Measurements from ENCODE around the gene PSMA6. TPM values are rescaled to one million over a fixed set of nuclear protein-coding genes. Genes with fewer than 3 reads are reported as not detected.

The PSMA6 gene
- total and polyA plus RNA-seq, 2 of the 8 experiments (the other 6 are each of a cell fraction or from before 2014, with no cell fraction given), result 180 to 238 TPM

GRCh38 chr14:35320472-35320871 lies 28.3 kb downstream of the PSMA6 start:
- Histone ChIP-seq H2BK5ac (ENCODE audit: low read depth, low read length) (no peak overlapping the region), H3K9me3 (ENCODE audit: insufficient read depth in 2 of 2, low read depth in 1 of 2, low read length in 1 of 2) (no peaks in the 10 kb centered on the region), H3K4me2 (ENCODE audit: insufficient read depth in 1 of 2, low read depth in 2 of 2, low read length in 2 of 2) (no peak overlapping the region), H4K8ac (ENCODE audit: extremely low read depth, insufficient read depth, low read length) (no peak overlapping the region), H3K79me2 (ENCODE audit: control insufficient read depth in 1 of 2, insufficient read depth in 2 of 2, low read length in 2 of 2) (no peaks in the 10 kb centered on the region), H3K23ac (ENCODE audit: insufficient read length) (no peak overlapping the region), H3K18ac (ENCODE audit: extremely low read depth, low read length) (no peak overlapping the region), H3K9ac (replicated peaks in 1 of 4; ENCODE audit: extremely low read depth in 1 of 4, low read depth in 3 of 4, low read length in 3 of 4) (no peak overlapping the region), H3K27me3 (replicated peaks in 1 of 4; ENCODE audit: control insufficient read depth in 3 of 4, extremely low read depth in 1 of 4, insufficient read depth in 3 of 4, low read length in 3 of 4) (no peaks in the 10 kb centered on the region), H4K91ac (replicated peaks; ENCODE audit: insufficient read length, low read length) (no peak overlapping the region), H3K36me3 (ENCODE audit: control insufficient read depth in 2 of 4, insufficient read depth in 4 of 4, low read length in 3 of 4) (peaks cover 0 to 17% (median 6%) of the 10 kb centered on the region in 4 experiments; a peak in 3 of 8 replicates), H2BK12ac (ENCODE audit: low read depth, low read length) (no peak overlapping the region), H2BK120ac (replicated peaks; ENCODE audit: low read depth, low read length) (no peak overlapping the region), H3K4me3 (ENCODE audit: extremely low read depth in 1 of 4, insufficient read depth in 2 of 4, low read depth in 3 of 4, low read length in 4 of 4) (no peak overlapping the region), H4K5ac (ENCODE audit: insufficient read length, low read depth, low read length) (no peak overlapping the region), H3K4ac (replicated peaks; ENCODE audit: insufficient read length, low read depth, low read length) (no peak overlapping the region), H3K56ac (replicated peaks; ENCODE audit: insufficient read length, low read depth, low read length) (no peak overlapping the region), H3K23me2 (ENCODE audit: low read depth, low read length) (no peaks in the 10 kb centered on the region), H2AFZ (ENCODE audit: low read length) (no peak overlapping the region), H3K14ac (ENCODE audit: insufficient read length) (no peak overlapping the region), H2BK15ac (ENCODE audit: low read length) (no peak overlapping the region), H4K20me1 (replicated peaks in 1 of 2; ENCODE audit: control insufficient read depth in 1 of 2, insufficient read depth in 2 of 2, low read length in 2 of 2) (no peaks in the 10 kb centered on the region), H3K27ac (ENCODE audit: low read depth, low read length) (no peak overlapping the region), H2BK20ac (ENCODE audit: low read length) (no peak overlapping the region), H3K4me1 (replicated peaks in 1 of 4; ENCODE audit: control insufficient read depth in 3 of 4, insufficient read depth in 4 of 4, low read length in 3 of 4) (no peaks in the 10 kb centered on the region), H3K79me1 (ENCODE audit: low read depth, low read length) (no peaks in the 10 kb centered on the region), H2AK5ac (ENCODE audit: low read depth, low read length) (no peak overlapping the region)
- ChIA-PET CTCF (ENCODE audit: partially characterized antibody) (interaction anchor here (0.6 to 1.8 kb wide), 7 partner anchors 10 to 179 kb away, joined by 3 to 6 read pairs (median 4); no protein-coding TSS in a partner anchor), POLR2A (ENCODE audit: partially characterized antibody) (interaction anchor here (1.0 to 2.9 kb wide), 4 partner anchors 28 to 84 kb away, joined by 3 to 13 read pairs (median 8); partner anchors contain the start of genes NFKBIA and PSMA6)
- TF ChIP-seq ZNF274 (IDR thresholded peaks at IDR 0.05; ENCODE audit: borderline replicate concordance, extremely low read depth, low read length) (no peak), CBX5 (IDR thresholded peaks at IDR 0.05; ENCODE audit: low read depth, low read length) (no peak), E2F6 (IDR thresholded peaks at IDR 0.05) (no peak)
- no peak for DNase-seq (ENCODE audit: low read depth in 1 of 2, low spot score in 2 of 2)
- 98% methylated on average over 2 of the region's 2 CpGs; no CpG with 5 or more reads in 1 of the 2 experiments for WGBS, 2 experiments (ENCODE audit: extremely low coverage in 1 of 2, insufficient coverage in 1 of 2, insufficient read length in 1 of 2, insufficient replicate concordance in 2 of 2, low coverage in 1 of 2, low lambda C conversion rate in 2 of 2, missing lambda C conversion rate in 1 of 2)
- no peak for FAIRE-seq
